ENCODE results near the gene USP48. TPM values are rescaled to one million over a fixed set of nuclear protein-coding genes. Genes with fewer than 3 reads are reported as not detected.

Gene USP48
- total and polyA plus RNA-seq, 7 donors: 12.6 to 77.0 (median 47.1) TPM

DNA sequence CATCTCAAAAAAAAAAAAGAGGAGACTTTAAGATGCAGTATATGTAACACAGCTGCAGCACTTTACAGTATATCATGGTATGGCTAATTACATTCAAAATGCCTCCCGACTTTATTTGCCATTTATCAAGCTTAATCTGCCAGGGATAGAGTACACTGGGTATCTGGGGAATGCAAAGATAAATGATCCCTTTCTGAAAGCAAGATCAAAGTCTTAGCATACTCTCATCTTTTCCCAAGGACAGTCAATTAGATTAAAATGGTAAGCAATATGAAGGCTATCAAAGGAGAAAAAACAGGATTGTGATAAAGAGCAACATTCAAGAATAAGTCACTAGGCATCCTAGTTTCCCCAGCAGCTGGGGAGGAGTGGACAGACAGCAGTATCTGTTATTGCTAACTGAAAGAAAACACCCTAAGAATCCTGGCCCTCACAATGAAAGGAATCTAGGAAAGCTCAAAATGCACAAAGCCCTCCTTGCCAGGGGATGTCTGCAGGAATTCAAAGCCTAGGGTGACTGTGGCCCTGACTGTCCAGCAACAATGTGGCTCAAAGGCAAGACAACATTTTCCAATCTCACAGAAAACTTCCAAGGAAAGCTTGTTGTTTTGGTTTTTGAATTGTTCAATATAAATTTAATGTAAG, 57.1 kb downstream of the USP48 start:
- no peak for DNase-seq
- Histone ChIP-seq H3K9me3 (no peaks in the 10 kb centered on the region), H3K27ac (no peak overlapping the region), H3K4me1 (no peaks in the 10 kb centered on the region), H3K36me3 (peaks cover 6 to 95% (median 10%) of the 10 kb centered on the region in 4 donors), H3K4me3 (no peak overlapping the region), H3K27me3 (no peaks in the 10 kb centered on the region)
- WGBS, 2 donors: 87 to 89% methylated on average over 1 of the region's 1 CpG
- intact Hi-C loops (cut with DNase I): no loop called here
- TF ChIP-seq, protein P1, sequence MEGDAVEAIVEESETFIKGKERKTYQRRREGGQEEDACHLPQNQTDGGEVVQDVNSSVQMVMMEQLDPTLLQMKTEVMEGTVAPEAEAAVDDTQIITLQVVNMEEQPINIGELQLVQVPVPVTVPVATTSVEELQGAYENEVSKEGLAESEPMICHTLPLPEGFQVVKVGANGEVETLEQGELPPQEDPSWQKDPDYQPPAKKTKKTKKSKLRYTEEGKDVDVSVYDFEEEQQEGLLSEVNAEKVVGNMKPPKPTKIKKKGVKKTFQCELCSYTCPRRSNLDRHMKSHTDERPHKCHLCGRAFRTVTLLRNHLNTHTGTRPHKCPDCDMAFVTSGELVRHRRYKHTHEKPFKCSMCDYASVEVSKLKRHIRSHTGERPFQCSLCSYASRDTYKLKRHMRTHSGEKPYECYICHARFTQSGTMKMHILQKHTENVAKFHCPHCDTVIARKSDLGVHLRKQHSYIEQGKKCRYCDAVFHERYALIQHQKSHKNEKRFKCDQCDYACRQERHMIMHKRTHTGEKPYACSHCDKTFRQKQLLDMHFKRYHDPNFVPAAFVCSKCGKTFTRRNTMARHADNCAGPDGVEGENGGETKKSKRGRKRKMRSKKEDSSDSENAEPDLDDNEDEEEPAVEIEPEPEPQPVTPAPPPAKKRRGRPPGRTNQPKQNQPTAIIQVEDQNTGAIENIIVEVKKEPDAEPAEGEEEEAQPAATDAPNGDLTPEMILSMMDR (IDR thresholded peaks at IDR 0.05): no peak
- no peak for TF ChIP-seq POLR2A (IDR thresholded peaks at IDR 0.05)
- no peak for TF ChIP-seq EP300 (IDR thresholded peaks at IDR 0.05)
- TF ChIP-seq POLR2AphosphoS5 (IDR thresholded peaks at IDR 0.05): no peak

DNA sequence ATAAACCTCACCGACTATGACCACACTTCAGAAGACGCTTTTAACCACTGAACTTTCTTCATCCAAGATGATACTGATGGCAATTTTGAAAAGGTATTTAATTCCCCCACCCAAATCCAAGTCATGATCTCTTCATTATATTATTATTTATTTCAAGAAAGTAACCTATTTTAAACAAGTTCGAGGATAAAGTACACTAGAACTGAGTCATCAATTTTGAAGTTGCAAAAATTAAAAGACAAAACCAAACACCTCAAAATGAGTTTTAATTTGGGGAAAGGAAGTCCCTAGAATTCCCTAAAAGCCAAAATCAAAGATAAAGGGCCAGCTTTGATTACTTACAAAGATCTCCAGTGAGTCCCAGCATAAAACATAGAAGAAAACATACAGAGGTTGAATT, 58.4 kb downstream of the USP48 start:
- TF ChIP-seq EP300 (IDR thresholded peaks at IDR 0.05): no peak
- TF ChIP-seq POLR2A (IDR thresholded peaks at IDR 0.05): no peak
- TF ChIP-seq, protein P1 (IDR thresholded peaks at IDR 0.05): no peak
- no peak for TF ChIP-seq POLR2AphosphoS5 (IDR thresholded peaks at IDR 0.05)
- H3K27me3 ChIP-seq: no peaks in the 10 kb centered on the region
- no peaks in the 10 kb centered on the region for H3K4me1 ChIP-seq
- intact Hi-C loops (cut with DNase I): no loop called here
- H3K4me3 ChIP-seq: no peak overlapping the region
- DNase-seq: no peak
- 90 to 96% methylated on average over 3 of the region's 3 CpGs for WGBS, 2 donors
- peaks cover 11 to 95% (median 19%) of the 10 kb centered on the region in 4 donors for H3K36me3 ChIP-seq
- H3K27ac ChIP-seq: no peak overlapping the region
- H3K9me3 ChIP-seq: no peaks in the 10 kb centered on the region

DNA sequence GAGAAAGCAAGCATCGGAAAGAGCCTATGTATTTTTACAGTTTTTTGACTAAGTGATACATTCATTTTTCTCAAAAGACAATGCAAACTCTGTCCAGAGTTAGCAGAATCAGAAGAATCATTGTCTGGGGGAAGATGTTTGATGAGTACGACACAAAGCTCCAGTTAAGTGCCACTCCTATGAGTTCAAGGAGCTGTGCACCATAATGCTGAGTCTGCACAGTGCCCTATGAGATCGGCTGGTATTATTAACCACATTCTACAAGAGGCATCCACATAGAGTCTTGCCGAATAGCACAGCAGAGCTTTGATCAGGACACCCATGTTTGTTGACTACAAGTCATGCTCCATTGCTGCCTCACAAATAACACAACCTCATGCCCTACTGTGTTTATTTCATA, 58.9 kb downstream of the USP48 start:
- Histone ChIP-seq H3K27ac (no peak overlapping the region), H3K9me3 (no peaks in the 10 kb centered on the region), H3K27me3 (no peaks in the 10 kb centered on the region), H3K4me3 (no peak overlapping the region), H3K36me3 (peaks cover 11 to 95% (median 21%) of the 10 kb centered on the region in 4 donors), H3K4me1 (no peaks in the 10 kb centered on the region)
- WGBS, 2 donors: 95% methylated on average over 4 of the region's 4 CpGs
- TF ChIP-seq, protein P1 (IDR thresholded peaks at IDR 0.05): no peak
- TF ChIP-seq POLR2A (IDR thresholded peaks at IDR 0.05) (no peak), EP300 (IDR thresholded peaks at IDR 0.05) (no peak), POLR2AphosphoS5 (IDR thresholded peaks at IDR 0.05) (no peak)
- intact Hi-C loops (cut with DNase I): no loop called here
- DNase-seq: no peak

DNA sequence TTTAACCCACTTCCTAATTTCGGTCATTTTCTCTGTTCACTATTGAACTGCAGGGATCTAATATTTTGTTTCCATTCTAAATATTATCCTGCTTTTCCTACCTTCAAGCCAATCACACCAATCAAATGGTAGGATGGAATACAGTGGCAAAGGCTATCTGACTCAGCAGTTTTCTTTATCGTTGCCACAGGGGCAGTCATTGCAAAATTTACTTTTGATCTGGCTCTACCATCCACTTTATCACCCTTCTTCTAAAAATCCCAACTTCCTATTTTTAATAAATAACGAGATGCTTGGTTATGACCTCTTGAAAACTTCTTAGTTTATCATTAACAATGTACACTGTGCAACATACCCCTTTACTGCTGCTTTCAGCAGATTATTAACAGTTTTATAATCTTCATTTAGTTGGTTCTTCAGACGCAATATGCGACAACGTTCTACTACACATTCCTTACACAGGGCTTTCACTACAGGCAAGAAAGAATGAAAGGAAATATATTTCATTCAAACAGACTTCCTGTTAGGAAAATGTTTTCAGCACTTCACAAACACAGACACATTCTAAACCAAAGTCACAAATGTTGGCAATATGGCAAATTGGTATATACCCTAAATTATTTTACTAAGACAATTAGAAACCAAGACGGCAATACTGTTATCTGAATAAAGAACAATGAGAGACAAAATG, 61.5 kb downstream of the USP48 start:
- Histone ChIP-seq H3K36me3 (peaks cover 10 to 95% (median 25%) of the 10 kb centered on the region in 4 donors), H3K27ac (no peak overlapping the region), H3K4me3 (no peak overlapping the region), H3K9me3 (no peaks in the 10 kb centered on the region), H3K4me1 (no peaks in the 10 kb centered on the region), H3K27me3 (no peaks in the 10 kb centered on the region)
- intact Hi-C loops (cut with DNase I): no loop called here
- TF ChIP-seq POLR2AphosphoS5 (IDR thresholded peaks at IDR 0.05): no peak
- no peak for DNase-seq
- WGBS, 2 donors: 80 to 88% methylated on average over 7 of the region's 7 CpGs

DNA sequence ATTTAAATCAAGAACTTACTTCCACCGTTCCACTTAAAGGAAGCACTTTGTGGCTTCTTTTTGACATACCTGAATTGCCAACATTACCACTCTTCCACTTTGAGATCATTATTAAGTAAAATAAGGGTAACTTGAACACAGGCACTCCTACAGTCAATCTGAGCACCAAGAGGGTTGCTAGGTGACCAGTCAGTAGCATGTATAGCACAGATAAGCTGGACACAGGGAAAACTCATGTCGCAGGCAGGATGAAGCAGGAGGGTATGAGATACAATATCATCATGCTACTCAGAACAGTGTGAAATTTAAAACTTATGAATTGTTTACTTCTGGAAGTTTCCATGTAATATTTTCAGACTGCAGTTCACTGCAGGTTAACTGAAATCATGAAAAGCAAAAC, 66.8 kb downstream of the USP48 start:
- intact Hi-C loops (cut with DNase I): no loop called here
- Histone ChIP-seq H3K9me3 (no peaks in the 10 kb centered on the region), H3K4me1 (no peaks in the 10 kb centered on the region), H3K36me3 (peaks cover 27 to 98% (median 54%) of the 10 kb centered on the region in 4 donors), H3K27ac (no peak overlapping the region), H3K4me3 (no peak overlapping the region), H3K27me3 (no peaks in the 10 kb centered on the region)
- no peak for DNase-seq
- 86 to 87% methylated on average over 2 of the region's 2 CpGs for whole genome bisulfite sequencing, 2 donors
- no peak for TF ChIP-seq EP300 (IDR thresholded peaks at IDR 0.05)
- no peak for TF ChIP-seq POLR2AphosphoS5 (IDR thresholded peaks at IDR 0.05)
- TF ChIP-seq POLR2A (IDR thresholded peaks at IDR 0.05): no peak
- TF ChIP-seq, protein P1 (IDR thresholded peaks at IDR 0.05): no peak
